Left lung (tissue), 10 donors: ENCODE data around the gene UBR2. TPM values are rescaled to one million over a fixed set of nuclear protein-coding genes. Genes with fewer than 3 reads are reported as not detected.
"Not testable (repeated sequence)": the region's sequence is repeated elsewhere in the genome, so short reads cannot be mapped to it uniquely, and the experiment has no call there.

Experiments used
- ATAC-seq: fragments of 200-7000 bp; cut with Tn5 transposase; one replicate; pipeline ENCODE4 v1.9.1; 2020; ENCODE audit warnings: moderate library complexity
- DNase-seq, 4 donors: peaks; one replicate each; pipeline ENCODE4 v3.0.0-alpha.2; 2013 to 2020
- H3K27ac ChIP-seq, 2 donors: fragments of 200-600 bp; sonication (generic) in 1 of 2; one replicate each; pipeline versions ENCODE4 v1.5.0 to v1.8.0; 2020 to 2021
- H3K27me3 ChIP-seq, 2 donors: fragments of 200-600 bp; sonication (generic) in 1 of 2; one replicate each; pipeline versions ENCODE4 v1.5.0 to v1.8.0; 2020 to 2021
- H3K36me3 ChIP-seq, 2 donors: fragments of 200-600 bp; sonication (generic) in 1 of 2; one replicate each; pipeline versions ENCODE4 v1.5.0 to v1.8.0; 2020 to 2021
- H3K4me1 ChIP-seq, 2 donors: fragments of 200-600 bp; one replicate each; pipeline ENCODE4 v1.8.0; 2021
- H3K4me3 ChIP-seq, 2 donors: fragments of 200-600 bp; sonication (generic) in 1 of 2; one replicate each; pipeline versions ENCODE4 v1.5.0 to v1.8.0; 2020 to 2021; ENCODE audit warnings: mild to moderate bottlenecking in 1 of 2
- H3K9me3 ChIP-seq, 2 donors: fragments of 200-600 bp; sonication (generic) in 1 of 2; one replicate each; pipeline versions ENCODE4 v1.5.0 to v1.8.0; 2020 to 2021
- CTCF ChIP-seq, 2 donors: fragments of 200-600 bp; sonication (generic) in 1 of 2; IDR thresholded peaks; one replicate each; pipeline versions ENCODE4 v1.5.0 to v1.8.0; 2021; ENCODE audit warnings: antibody characterized with exemption in 2 of 2
- intact Hi-C, 2 donors: fragments of 100-400 bp; cut with DNase I; formaldehyde crosslinking; loops; one replicate each; pipeline versions ENCODE4 v1.11.2 to v1.14.2; 2022
- polyA plus RNA-seq, 6 donors: library from polyadenylated mRNA; unstranded; fragments of 120-200 nt; gene quantifications; one replicate each; pipeline ENCODE4 v1.2.1, GENCODE V29; 2013; ENCODE audit not compliant: insufficient read length in 6 of 6
- total RNA-seq, 2 donors: library from RNA; stranded (reverse); fragmentation: NEBNext Ultra II Directional; extraction: Animal tissue kit (Norgen Biotek cat#: 25700); gene quantifications; one replicate each; pipeline ENCODE4 v1.2.1, GENCODE V29; 2021
- donor health status: DM: no; HTN: yes; CAD: no.
- donor health status: DM: no; HTN: no; CAD: no.

The UBR2 gene
- total and polyA plus RNA-seq, 8 donors, result 27.9 to 34.6 (median 29.3) TPM

GRCh38 chr6:42696526-42697267, 132.9 kb downstream of the UBR2 start:
- no peak for TF ChIP-seq CTCF (IDR thresholded peaks at IDR 0.05)
- Histone ChIP-seq H3K9me3 (no peaks in the 10 kb centered on the region), H3K27me3 (no peaks in the 10 kb centered on the region), H3K4me3 (no peak overlapping the region), H3K36me3 (peaks cover 0 to 39% of the 10 kb centered on the region in 2 donors), H3K27ac (no peak overlapping the region), H3K4me1 (peaks cover 4 to 13% of the 10 kb centered on the region in 2 donors)
- ATAC-seq (no peak), DNase-seq (no peak)
- intact Hi-C loops, result no loop called here

- no peak for TF ChIP-seq CTCF (IDR thresholded peaks at IDR 0.05)
- intact Hi-C loops, result no loop called here
- DNase-seq (no peak), ATAC-seq (no peak)
- no peaks in the 10 kb centered on the region for H3K27me3 ChIP-seq
- no peak overlapping the region for H3K4me3 ChIP-seq
- H3K27ac ChIP-seq, result no peak overlapping the region
- no peaks in the 10 kb centered on the region for H3K9me3 ChIP-seq
- H3K4me1 ChIP-seq, result peaks cover 3 to 9% of the 10 kb centered on the region in 2 donors
- peaks cover 0 to 33% of the 10 kb centered on the region in 2 donors for H3K36me3 ChIP-seq
Measured at GRCh38 chr6:42697268-42697655, 133.4 kb downstream of the UBR2 start.

GRCh38 chr6:42698217-42698616, 134.4 kb downstream of the UBR2 start:
- no peaks in the 10 kb centered on the region for H3K27me3 ChIP-seq
- no peak for TF ChIP-seq CTCF (IDR thresholded peaks at IDR 0.05)
- H3K36me3 ChIP-seq, result peaks cover 0 to 23% of the 10 kb centered on the region in 2 donors
- ATAC-seq, result no peak
- no peaks in the 10 kb centered on the region for H3K9me3 ChIP-seq
- H3K4me1 ChIP-seq, result no peaks in the 10 kb centered on the region
- H3K27ac ChIP-seq, result no peak overlapping the region
- intact Hi-C loops, result no loop called here
- DNase-seq, result no peak
- H3K4me3 ChIP-seq, result no peak overlapping the region

- DNase-seq (no peak), ATAC-seq (no peak)
- no peaks in the 10 kb centered on the region for H3K9me3 ChIP-seq
- no peaks in the 10 kb centered on the region for H3K36me3 ChIP-seq
- H3K4me1 ChIP-seq, result no peaks in the 10 kb centered on the region
- H3K27ac ChIP-seq, result no peak overlapping the region
- intact Hi-C loops, result no loop called here
- no peaks in the 10 kb centered on the region for H3K27me3 ChIP-seq
- H3K4me3 ChIP-seq, result no peak overlapping the region
- no peak for TF ChIP-seq CTCF (IDR thresholded peaks at IDR 0.05)
Measured at GRCh38 chr6:42702200-42702599, 138.4 kb downstream of the UBR2 start.

- DNase-seq, H3K4me3 ChIP-seq, ATAC-seq, intact Hi-C loops, H3K9me3 ChIP-seq, H3K36me3 ChIP-seq, H3K4me1 ChIP-seq, H3K27me3 ChIP-seq, H3K27ac ChIP-seq: not testable (repeated sequence)
Measured at GRCh38 chr6:42702786-42703185, 139.0 kb downstream of the UBR2 start.
